ENCODE measurements around the gene ATOH8.

Gene ATOH8

DNA sequence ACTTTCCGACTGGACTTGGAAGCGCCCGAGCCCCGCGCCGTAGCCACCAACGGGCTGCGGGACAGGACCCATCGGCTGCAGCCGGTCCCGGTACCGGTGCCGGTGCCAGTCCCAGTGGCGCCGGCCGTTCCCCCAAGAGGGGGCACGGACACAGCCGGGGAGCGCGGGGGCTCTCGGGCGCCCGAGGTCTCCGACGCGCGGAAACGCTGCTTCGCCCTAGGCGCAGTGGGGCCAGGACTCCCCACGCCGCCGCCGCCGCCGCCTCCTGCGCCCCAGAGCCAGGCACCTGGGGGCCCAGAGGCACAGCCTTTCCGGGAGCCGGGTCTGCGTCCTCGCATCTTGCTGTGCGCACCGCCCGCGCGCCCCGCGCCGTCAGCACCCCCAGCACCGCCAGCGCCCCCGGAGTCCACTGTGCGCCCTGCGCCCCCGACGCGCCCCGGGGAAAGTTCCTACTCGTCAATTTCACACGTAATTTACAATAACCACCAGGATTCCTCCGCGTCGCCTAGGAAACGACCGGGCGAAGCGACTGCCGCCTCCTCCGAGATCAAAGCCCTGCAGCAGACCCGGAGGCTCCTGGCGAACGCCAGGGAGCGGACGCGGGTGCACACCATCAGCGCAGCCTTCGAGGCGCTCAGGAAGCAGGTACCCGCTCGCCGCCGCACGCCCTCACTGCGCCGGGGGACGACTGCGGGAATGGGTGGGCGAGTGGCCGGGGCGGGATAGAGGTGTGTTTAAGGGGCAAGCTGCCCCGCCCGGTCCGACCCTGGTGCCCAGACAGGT lies 713 bp downstream of the ATOH8 start:
- no peak for DNase-seq (ENCODE audit: low read depth, low spot score)

DNA sequence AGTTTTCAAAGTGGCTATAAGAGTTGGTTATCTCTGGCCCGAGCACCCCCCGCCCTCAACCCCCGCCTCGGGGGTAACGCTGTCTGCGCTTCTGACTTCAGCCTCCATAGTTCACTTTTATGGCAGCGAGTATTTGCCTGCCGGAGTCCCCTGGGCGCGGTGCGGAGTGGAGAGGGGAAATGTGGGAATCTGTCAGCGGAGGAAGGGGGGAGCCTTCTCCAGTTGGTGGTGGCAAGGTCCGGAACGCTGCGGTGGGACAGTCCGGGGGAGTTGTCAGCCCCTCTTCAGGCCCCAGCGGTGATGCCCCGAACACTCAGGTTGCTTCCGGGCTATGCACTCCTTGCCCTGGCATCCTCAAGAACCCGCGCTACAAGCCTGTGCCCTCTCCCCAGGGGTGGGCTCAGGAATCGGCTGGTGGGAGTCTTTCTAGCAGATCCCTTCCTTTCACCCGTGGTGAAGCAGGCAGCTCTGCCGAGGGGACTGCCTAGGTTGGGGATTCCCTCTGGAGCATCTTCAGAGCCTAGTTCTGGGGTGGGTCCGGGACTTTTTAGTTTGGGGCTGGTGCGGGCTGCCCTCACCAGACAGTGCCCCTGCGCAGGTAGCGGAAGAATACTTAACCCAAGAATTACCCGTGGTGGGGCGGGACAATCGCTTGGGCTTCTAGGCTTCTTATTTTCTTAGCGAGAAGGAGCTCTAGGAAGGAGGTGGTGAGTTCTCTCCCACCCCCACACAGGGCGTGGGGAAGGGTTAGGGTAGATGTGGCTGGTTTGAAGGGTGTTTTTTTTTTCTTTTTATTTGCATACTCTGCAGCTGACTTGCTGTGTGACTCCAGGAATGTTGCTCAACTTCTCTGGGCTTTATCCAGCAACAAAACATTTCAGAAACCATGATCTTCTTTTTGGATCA lies 1.6 kb downstream of the ATOH8 start:
- DNase-seq (ENCODE audit: low read depth, low spot score): no peak

DNA sequence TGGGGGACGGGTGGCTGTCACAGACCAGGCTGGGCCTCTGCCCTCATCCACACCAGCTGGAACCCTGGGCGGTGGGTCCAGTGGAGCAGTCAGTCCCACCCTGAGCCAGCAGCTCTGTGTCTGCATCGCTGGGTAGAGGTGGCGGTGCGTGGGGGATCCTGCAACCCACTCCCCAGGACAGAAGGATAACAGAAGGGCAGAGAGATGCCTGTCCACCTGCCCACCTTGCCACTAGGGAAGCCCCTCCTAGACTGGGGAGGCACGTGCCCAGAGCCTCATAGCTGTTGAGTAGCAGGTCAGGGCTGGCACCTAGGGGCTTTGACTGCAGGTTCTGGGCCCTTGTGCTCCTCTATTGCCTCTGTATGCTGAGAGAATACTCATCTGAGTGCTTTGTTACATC lies 2.4 kb downstream of the ATOH8 start:
- DNase-seq (ENCODE audit: low read depth, low spot score): no peak

DNA sequence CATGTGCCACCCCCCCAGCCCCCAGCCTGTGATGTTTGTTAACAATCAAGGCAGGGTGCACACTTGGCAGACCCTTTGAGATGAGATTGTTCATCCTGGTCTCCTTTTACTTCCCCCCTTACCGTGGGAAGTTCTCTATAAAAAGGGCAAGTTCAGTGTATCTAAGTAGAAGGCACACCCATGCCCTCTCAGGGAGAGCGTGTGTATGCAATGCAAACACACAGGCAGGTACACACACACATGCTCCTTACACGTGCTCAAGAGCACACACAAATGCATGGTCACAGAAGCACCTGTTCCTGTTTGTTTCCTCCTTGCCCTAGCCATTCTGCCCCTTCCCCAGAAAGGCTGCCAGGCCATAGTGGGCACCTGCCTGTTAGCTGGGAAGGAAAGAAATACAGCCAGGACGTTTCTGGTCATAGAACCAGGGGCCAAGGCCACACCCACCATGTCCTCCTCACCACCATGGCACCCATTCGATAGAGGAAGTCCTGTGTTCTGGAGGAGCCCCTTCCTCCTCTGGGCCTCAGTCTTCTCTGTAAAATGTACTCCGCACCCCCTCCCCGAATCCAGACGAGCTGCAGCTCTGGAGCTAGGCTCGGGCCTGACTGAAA lies 3.1 kb downstream of the ATOH8 start:
- DNase-seq (ENCODE audit: low read depth, low spot score): no peak

DNA sequence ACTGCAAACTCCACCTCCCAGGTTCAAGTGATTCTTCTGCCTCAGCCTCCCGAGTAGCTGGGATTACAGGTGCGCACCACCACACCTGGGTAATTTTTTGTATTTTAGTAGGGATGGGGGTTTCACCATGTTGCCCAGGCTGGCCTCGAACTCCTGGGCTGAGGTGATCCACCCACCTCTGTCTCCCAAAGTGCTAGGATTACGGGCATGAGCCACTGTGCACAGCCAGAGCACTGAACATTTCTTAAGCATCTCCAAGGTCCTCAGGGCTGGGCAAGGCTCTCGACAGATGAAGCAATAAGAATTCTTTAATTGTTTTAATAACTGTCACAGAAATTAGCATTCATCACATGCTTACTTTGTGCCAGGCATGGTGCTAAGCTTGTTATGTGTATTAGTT lies 4.1 kb downstream of the ATOH8 start:
- DNase-seq (ENCODE audit: low read depth, low spot score): no peak

DNA sequence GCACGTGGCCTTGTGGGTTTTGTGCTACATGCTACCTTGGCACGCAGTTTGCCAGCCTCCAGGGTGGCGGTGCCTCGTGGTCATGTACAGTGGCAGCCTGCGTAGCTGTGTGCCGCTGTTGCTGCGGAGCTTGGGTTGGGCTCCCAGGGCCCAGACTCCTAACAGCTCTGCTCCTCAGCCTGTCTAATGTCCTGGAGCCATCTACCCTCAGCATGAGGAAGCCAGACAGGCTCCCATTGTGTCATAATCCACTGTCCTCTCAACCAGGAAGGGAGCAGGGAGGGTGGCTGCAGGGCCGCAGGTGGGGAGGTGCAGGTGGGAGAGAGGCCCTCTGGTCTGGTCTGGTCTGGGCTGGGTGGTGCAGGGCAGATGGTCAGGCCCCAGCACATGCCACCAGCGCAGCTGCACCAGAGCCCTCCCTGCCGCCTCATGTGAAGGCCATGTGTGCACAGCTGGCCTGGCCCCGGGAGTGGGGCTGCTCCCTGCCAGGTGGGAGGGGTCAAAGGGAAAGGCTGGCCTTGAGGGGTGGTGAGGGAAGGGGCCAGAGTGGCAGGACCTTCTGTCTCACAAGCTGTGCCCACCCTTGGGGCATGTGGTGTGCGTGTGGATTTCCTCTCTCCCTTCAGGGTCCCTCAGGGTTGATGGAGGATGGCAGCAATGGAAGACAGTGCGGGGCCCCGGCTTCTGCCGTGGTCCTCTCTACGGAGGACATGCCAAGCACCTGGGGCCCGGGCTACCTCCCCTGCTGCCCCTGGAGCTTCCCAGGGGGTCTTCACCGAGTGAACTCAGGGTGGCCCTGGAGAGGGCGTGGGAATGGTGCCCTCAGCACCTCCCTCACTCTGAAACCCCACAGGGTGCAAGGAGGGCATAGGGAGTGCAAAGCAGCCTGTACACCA lies 4.8 kb downstream of the ATOH8 start:
- DNase-seq (ENCODE audit: low read depth, low spot score): no peak

DNA sequence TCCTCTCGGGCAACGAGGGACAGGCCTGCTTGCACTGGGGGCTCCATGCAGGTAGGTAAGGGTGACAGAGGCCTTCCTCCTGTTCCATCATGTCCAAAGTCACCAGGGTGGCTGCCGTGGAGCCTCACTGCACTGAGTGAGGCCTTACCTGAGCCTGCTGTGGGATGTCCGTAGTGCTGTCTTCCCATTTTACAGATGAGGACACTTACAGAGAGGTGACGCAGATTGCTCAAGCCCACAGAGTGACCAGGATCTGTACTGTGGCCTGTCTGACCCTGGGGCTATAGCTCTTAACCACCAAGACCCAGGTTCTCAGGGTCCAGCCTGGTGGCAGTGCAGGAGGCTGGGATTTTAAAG lies 5.4 kb downstream of the ATOH8 start:
- no peak for DNase-seq (ENCODE audit: low read depth, low spot score)

DNA sequence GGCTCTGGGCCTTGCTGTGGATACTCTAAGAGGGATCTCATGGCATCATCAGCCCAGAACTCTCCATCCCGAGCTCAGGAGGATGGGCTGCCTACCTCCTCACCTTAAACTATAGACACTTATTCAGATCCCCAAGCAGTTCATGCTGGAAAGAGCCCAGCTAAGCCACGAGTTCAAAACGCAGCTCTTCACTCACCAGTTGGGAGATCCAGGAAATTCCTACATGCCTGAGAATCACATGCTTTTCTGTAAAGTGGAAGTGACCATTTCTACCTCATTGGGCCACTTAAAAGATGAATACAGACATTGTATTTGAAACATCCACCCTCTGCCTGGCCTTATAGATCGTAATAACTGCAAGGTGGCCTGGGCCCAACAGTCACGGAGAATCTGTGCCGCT lies 6.6 kb downstream of the ATOH8 start:
- DNase-seq (ENCODE audit: low read depth, low spot score): no peak

DNA sequence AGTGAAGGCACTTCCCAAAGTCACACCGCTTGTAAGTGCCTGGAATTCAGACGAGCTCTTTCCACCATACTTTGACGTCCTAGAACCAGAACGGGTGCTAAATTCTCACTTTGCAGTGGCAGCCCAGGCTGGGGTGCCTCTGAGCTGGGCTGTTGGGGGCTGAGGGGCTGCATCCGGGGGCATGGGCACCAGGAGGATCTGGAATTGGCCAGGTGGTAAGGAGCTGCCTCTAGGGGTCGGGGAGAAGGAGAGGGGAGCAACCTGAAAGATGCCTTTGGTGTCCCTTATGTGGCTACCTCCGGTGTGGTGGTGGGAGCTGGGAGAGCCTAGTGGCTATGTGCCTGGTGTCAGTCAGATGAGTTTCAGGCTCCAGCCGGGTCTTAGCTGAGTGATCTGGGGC lies 7.1 kb downstream of the ATOH8 start:
- no peak for DNase-seq (ENCODE audit: low read depth, low spot score)

DNA sequence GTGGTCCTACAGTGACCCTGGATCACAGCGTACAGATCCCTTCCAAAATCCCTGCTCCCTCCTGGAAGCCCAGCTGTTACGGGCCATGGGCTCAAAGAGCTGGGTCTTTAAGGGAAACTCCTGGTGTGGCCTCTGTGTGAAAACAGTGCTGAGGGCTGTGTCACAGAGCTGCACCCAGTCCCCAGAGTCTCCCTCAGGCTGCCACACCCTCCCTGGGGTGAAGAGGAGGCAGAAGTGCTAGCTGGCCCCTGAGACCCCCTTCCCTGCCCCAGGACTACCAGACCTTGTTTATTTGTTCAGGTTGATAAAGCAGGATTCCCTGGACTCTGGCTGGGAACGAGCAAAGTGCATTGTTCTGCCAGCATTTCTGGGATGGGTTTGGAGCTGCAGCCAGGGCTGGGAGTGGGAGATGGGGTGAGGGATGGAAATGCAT lies 7.7 kb downstream of the ATOH8 start:
- no peak for DNase-seq (ENCODE audit: low read depth, low spot score)

DNA sequence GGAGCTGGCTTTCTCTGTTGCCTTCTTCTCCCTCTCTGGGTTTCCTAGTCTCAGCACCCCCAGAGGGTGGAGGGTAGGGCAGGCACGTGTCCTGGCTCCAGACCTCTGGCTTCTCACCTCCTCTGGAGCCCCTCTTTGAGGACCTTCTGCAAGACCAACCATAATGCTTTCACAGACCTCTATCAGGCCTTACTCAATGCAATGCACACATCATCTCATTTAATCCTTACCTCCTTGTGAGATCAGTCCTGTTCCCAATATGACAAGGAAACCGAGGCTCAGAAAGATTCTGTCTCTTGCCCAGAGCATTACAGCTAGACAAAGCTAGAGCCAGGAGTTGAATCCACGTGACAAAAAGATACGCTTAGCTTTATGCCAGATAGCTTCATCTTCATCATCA lies 8.2 kb downstream of the ATOH8 start:
- DNase-seq (ENCODE audit: low read depth, low spot score): no peak

DNA sequence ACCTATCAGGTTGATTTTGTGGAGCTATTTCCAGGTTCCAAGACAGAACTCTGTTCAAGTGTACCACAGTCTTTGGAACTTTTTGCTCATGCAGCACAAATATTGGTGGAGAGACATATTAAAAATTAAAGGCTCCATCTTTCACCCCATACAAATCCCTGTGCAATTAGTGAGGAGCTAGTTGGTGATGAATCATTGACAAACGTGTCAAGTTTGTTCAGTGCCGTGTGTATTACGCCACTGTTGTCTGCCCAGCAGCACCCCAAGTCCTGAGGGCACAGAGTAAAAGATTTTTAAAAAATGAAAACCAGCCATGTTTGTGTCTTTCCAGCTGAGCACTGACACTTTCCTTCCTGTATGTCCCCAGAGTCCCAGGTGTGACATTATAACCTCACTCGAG lies 9.3 kb downstream of the ATOH8 start:
- DNase-seq (ENCODE audit: low read depth, low spot score): no peak

DNA sequence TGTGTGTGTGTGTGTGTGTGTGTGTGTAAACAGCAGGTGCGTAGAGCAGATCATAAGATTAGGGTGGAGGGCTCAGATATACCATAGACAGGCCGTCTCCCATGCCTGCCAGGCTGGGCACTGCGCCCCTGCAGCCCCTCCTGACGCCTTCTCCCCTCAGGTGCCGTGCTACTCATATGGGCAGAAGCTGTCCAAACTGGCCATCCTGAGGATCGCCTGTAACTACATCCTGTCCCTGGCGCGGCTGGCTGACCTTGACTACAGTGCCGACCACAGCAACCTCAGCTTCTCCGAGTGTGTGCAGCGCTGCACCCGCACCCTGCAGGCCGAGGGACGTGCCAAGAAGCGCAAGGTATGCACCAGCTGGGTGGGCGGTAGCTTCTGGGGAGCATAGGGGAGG lies 10.0 kb downstream of the ATOH8 start:
- DNase-seq (ENCODE audit: low read depth, low spot score): no peak

DNA sequence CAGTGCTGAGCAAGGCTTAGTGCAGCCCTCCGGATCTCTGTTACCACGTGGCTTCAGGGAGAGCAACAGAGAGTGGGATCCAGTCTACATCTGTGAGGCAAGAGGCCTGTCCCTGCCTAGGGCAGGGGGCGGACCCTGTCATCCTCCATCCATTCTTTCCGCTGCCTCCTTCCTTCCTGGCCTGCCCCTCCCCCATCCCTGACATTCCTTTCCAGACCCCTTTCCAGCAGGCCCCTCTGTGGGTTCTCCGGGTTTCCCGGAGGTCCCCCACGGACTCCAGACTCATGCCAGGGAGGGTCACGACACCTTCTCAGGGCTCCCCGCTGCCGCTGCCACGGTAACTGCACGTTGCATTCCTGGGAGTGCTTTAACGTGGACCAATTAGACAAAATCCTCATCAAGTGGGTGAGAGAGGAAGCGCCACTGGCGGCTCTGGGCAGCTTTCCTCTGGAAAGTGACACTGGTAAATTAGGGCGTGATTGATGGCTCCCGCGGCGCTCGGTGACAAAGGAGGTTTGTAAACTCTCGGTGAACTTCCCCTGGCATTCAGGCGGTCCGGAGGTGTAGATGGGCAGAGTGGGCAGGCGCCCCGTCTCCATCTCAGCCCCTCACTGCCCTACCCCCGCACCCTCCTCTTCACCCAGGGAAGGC lies 11.4 kb downstream of the ATOH8 start:
- no peak for DNase-seq (ENCODE audit: low read depth, low spot score)

DNA sequence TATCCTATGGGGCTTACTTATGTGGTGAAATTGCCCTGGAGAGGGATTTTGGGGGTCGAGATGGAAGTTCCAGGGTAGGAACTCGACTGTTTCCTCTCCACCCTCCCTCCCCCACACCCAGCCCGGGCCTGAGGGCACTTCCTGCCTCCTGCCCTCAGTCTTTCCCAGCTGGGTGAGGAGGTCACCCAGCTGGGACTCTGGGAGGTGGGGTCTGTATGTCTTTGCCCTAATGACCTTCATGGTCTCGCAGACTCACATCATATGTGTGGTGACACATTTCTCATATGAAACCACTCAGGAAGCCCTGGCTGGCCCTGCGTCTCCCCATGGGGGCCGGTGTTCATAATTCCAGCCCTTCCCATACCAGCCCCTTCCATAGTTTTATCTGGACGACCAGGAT lies 12.4 kb downstream of the ATOH8 start:
- no peak for DNase-seq (ENCODE audit: low read depth, low spot score)

DNA sequence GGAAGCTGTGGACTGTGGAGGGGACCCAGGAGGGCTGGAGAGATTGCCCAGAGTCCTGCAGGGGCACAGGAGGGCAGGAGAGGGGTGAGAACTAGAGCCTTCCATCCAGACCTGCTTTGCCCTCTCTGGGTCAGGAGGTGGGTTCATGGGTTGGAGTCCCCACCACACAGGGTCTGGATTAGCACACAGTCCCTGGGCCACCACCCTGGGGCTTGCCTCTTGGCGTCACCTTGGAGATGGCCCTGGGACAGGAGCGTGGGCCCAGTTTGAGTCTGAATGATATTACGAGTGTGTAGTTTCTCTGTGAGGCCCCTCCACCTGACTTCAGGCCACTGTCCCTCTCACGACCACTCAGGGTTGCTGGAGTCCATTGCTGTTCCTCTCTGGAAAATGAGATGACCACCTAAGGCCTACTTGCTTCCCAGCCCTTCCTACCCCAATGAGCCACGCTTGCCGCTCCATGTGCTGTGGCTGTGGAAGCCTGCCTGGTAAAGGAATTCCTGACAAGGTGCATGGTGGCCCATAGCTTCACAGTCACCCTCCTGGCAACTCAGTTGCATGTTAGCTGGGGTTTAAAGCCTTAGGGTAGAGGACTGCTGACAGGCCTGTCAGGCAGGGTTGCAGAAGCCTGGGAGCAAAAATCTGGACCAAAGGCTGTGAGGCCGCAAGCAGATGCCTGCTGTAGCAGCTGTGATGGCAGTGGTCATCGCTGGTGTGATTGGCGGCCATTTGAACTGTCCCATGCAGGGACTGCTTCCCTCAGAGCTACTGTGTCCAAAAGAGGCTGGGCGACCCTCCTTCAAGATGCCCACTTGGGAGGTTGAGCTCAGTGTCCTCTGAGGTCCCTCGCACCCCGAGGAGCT lies 14.2 kb downstream of the ATOH8 start:
- DNase-seq (ENCODE audit: low read depth, low spot score): no peak

DNA sequence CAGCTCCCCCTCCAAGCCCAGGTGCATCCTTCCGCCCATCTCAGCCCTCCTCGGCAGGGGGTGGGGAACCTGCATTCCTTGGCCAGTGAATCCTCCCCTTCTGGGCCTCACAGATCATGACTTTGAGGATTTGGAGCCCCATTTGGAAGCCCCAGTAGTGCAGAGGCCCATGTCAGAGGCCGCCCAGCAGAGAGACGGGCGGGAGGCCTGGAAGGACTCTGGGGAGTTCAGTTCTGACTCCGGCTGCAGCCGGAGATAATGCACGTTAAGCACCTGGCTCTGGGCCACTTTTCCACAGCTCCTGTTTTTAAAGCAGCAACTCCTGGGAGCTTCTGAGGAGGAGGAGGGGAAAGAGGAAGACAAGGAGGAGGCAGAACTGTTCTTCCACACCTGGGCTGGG lies 14.9 kb downstream of the ATOH8 start:
- DNase-seq (ENCODE audit: low read depth, low spot score): no peak

DNA sequence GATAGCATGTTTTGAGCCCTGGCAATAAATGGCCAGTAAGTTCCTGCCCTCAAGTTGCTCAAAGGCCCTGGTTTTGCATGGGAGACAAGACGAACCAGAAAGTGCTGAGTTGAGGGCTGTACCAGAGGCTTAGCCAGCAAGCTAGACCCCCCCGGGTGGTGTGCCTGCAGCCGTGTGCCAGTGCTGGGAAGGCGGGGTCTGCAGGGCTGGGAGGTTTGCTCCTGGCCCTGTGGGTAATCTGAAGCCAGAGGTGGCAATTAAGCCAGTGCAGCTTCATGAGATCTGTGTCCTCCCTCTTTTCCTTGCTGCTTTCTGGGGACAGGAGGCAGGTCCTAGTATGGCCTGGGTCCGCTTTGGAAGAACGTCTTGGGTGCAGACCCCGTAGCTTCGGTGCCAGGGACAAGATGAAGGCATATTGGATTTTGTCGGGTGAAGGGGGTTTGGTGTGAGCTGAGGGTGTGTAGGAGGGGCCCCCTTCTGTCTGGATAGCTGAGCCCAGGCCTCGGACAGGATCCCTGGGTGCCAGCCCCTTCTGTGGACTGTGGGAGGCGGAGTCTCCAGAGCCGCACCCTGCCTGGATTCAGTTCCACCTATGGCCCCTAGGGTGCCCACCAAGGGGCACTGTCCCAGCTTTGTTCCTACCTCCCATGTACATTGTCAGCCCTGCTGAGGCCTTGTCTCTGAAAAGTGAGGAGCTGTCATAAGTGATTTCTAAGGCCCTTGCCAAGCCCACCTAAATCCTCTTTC lies 15.6 kb downstream of the ATOH8 start:
- no peak for DNase-seq (ENCODE audit: low read depth, low spot score)

DNA sequence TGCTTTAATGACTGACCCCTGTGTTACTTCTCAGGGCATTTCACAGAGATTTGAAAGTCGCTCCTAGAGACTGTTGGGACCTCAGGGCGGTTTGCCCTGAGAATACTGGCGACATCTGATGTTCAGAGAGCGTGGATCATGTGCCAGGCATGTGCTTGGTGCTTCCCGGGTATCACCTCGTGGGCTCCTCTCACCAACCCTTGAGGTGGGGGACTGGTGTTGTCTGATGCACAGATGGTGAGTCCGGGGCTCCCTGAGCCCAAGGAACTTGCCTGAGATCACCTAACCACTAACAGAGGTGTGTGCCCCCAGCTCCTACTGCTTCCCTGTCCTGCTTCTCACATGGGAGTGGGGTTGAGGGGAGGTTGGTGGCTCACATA lies 16.2 kb downstream of the ATOH8 start:
- DNase-seq (ENCODE audit: low read depth, low spot score): no peak
